ENCODE results near the gene SLC10A4. TPM values are rescaled to one million over a fixed set of nuclear protein-coding genes. Genes with fewer than 3 reads are reported as not detected.

The SLC10A4 gene
- total RNA-seq, 1 donor from 2014 or later, result not detected

Other genes starting within 250 kb of the SLC10A4 start
- 5.3 TPM for gene TEC, start 213.5 kb upstream of the SLC10A4 start, total RNA-seq
- 103 TPM for gene SLAIN2, start 141.8 kb upstream of the SLC10A4 start, total RNA-seq
- gene ZAR1, start 6.9 kb downstream of the SLC10A4 start, total RNA-seq, result not detected

Measured in sciatic nerve (tissue), 1 donor.